Ecto neural progenitor cell (in vitro differentiated cells): ENCODE results near the gene LILRA2.
"Not testable (repeated sequence)": the region's sequence is repeated elsewhere in the genome, so short reads cannot be mapped to it uniquely, and the experiment has no call there.

ENCODE experiments used
- DNase-seq: peaks from one replicate; pipeline ENCODE4 v3.0.0-alpha.2; 2018; ENCODE audit warnings: low spot score

Gene LILRA2

GRCh38 chr19:54609356-54609791, 35.8 kb downstream of the LILRA2 start:
- no peak for DNase-seq

GRCh38 chr19:54612428-54612827, 38.8 kb downstream of the LILRA2 start:
- DNase-seq: no peak

- no peak for DNase-seq
Measured at GRCh38 chr19:54614726-54615125, 41.1 kb downstream of the LILRA2 start.

- DNase-seq: no peak
Measured at GRCh38 chr19:54616057-54616456, 42.5 kb downstream of the LILRA2 start.

GRCh38 chr19:54616821-54617560, 43.4 kb downstream of the LILRA2 start:
- no peak for DNase-seq

GRCh38 chr19:54620464-54620863, 46.9 kb downstream of the LILRA2 start:
- DNase-seq: no peak

- no peak for DNase-seq
Measured at GRCh38 chr19:54622431-54622830, 48.8 kb downstream of the LILRA2 start.

GRCh38 chr19:54624234-54624633, 50.6 kb downstream of the LILRA2 start:
- DNase-seq: not testable (repeated sequence)

- DNase-seq: not testable (repeated sequence)
Measured at GRCh38 chr19:54624934-54625730, 51.5 kb downstream of the LILRA2 start.

GRCh38 chr19:54626757-54627156, 53.2 kb downstream of the LILRA2 start:
- no peak for DNase-seq

GRCh38 chr19:54627912-54628311, 54.3 kb downstream of the LILRA2 start:
- not testable (repeated sequence) for DNase-seq

- not testable (repeated sequence) for DNase-seq
Measured at GRCh38 chr19:54630262-54630661, 56.7 kb downstream of the LILRA2 start, which contains the start of gene LILRB1. LILRB1 (plus strand) TSS chr19:54630484; CDS start chr19:54631074, 590 bp downstream.

GRCh38 chr19:54630782-54631181, 57.2 kb downstream of the LILRA2 start:
- no peak for DNase-seq

GRCh38 chr19:54631489-54632337, 58.1 kb downstream of the LILRA2 start:
- DNase-seq: not testable (repeated sequence)

GRCh38 chr19:54632517-54632916, 58.9 kb downstream of the LILRA2 start:
- DNase-seq: not testable (repeated sequence)

- no peak for DNase-seq
Measured at GRCh38 chr19:54633401-54633800, 59.8 kb downstream of the LILRA2 start.

GRCh38 chr19:54636081-54636480, 62.5 kb downstream of the LILRA2 start:
- DNase-seq: not testable (repeated sequence)

GRCh38 chr19:54638683-54639082, 65.1 kb downstream of the LILRA2 start:
- DNase-seq: no peak
